ENCODE results near the gene TBC1D8.

The TBC1D8 gene

GRCh38 chr2:101111917-101112771 lies 39.0 kb downstream of the TBC1D8 start:
- peak; percentile 92 for DNase-seq (ENCODE audit: low read depth)

DNA sequence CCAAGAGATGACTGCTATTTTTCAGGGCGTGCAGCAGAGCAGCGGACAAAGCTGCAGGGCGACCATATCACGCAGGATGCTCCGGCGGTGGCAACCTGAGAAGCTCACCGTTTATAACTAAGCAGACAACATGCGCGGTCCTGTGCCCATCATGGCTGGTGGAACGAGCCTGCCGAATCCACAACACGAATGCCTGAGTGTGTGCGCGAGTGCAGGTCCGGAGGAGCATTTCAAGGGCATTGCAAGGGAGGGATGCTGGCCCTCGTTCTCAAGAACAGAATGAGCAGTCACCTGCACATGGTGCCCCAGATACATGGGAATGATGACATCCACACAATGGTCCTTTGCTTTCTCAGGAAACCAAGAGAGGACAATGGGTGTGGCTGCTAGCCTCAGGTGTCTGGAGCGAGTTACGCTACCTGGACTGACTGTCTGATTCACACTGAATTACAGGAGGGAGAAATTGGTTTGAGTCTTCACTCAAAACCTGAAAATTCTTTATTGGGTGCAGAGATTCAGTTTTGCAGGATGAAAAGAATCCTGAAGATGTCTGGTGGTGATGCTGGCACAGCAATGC lies 39.8 kb downstream of the TBC1D8 start:
- no peak for DNase-seq (ENCODE audit: low read depth)

- no peak for DNase-seq (ENCODE audit: low read depth)
Observed at GRCh38 chr2:101109451-101110118, 41.6 kb downstream of the TBC1D8 start.

DNA sequence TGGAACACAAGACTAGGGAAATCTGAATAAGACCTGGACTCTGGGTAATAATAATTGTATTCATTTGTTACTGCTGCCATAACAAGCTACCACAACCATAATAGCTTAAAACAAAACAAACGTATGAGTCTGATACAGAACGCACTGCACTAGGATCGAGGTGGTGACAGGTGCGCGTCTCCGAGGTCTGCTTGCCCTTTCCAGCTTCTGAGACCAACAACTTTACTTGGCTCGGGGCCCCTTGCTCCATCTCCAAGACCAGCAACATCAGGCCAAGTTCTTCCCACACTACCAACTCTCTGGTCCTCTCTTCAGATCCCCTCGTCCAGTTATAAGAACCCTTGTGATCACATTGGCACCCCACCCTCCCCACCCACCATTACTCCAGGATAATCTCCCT lies 42.8 kb downstream of the TBC1D8 start:
- DNase-seq (ENCODE audit: low read depth) = no peak

DNA sequence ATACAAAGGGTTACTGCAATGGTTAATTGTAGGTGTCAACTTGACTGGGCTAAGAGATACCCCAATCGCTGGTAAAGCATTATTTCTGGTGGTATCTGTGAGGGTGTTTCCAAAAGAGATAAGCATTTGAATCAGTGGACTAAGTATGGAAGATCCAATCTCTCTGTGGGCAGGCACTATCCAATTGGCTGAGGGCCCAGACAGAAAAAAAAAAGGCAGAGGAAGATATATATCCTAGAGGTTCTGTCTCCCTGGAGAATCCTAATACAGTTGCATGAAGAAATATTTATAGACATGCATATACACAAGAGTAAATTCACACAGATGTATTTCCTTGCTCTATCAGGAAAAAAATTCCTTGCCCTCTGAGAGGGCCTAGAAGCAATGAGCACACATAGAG lies 43.9 kb downstream of the TBC1D8 start:
- no peak for DNase-seq (ENCODE audit: low read depth)

DNA sequence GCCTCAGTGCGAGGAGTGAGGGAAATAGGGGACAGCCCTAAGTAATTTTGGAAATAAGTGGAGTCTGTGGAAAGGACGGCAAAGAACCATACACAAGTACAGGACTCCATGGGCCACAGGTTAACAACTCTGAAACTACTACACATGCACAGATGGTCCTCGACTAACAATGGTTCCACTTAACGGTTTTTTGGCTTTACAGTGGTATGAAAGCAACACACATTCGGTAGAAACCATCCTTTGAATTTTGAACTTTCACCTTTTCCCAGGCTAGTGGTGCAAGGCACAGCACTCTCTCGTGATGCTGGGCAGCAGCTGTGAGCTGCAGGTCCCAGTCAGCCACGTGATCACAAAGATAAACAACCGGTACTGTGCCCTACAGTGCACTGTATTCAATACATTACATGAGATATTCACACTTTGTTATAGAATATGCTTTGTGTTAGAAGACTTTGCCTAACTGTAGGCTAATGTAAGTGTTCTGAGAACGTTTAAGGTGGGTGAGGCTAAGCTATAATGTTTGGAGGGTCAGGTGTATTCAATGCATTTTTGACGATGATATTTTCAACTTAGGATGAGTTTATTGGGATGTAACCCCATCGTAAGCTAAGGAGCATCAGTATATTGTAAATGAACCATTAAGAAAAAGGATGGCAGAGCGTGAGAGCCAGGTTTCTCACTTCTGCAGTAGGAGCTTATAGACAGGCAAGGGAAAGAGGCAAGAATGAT lies 44.6 kb downstream of the TBC1D8 start:
- no peak for DNase-seq (ENCODE audit: low read depth)

DNA sequence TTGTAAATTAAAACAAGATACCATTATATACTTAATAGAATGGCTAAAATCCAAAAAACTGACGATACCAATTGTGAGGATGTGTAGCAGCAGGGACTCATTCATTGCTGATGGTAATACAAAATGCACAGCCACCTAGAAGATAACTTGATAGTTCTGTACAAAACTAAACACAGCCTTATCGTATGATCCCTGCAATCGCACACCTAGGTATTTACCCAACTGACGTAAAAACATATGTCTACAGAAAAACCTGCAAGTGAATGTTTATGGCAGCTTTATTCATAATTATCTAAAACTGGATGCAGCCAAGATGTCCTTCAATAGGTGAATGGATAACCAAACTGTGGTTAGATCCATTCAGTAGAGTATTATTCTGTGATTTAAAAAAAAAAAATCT lies 45.5 kb downstream of the TBC1D8 start:
- DNase-seq (ENCODE audit: low read depth) = no peak

- DNase-seq (ENCODE audit: low read depth) = no peak
Observed at GRCh38 chr2:101097638-101098037, 53.5 kb downstream of the TBC1D8 start.

- no peak for DNase-seq (ENCODE audit: low read depth)
Observed at GRCh38 chr2:101096619-101097142, 54.5 kb downstream of the TBC1D8 start.

GRCh38 chr2:101094351-101094750 lies 56.8 kb downstream of the TBC1D8 start:
- no peak for DNase-seq (ENCODE audit: low read depth)

GRCh38 chr2:101089942-101090799 lies 61.0 kb downstream of the TBC1D8 start:
- DNase-seq (ENCODE audit: low read depth) = no peak

- no peak for DNase-seq (ENCODE audit: low read depth)
Observed at GRCh38 chr2:101089419-101089818, 61.8 kb downstream of the TBC1D8 start.

- DNase-seq (ENCODE audit: low read depth) = no peak
Observed at GRCh38 chr2:101087638-101088037, 63.5 kb downstream of the TBC1D8 start.

DNA sequence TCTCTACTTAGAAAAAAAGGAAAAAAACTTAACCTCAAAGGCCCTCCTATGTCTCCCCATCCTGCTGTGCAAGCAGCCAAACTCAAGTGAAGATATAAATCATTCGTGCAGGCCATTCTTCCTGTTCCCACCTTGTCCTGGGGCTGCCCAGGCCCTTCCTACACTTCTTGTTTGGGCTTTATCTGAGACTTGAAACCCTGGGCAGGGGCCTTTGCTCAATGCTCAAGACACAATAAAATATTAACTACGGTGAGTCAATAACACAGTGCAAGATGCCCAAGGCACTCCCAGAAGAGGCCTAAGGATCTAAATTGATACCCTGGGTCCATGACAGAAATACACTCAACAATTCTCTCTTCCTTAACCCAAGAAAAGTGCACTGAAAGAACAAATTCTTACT lies 67.6 kb downstream of the TBC1D8 start:
- no peak for DNase-seq (ENCODE audit: low read depth)

- no peak for DNase-seq (ENCODE audit: low read depth)
Observed at GRCh38 chr2:101082998-101083397, 68.2 kb downstream of the TBC1D8 start.

- DNase-seq (ENCODE audit: low read depth) = no peak
Observed at GRCh38 chr2:101081375-101081907, 69.7 kb downstream of the TBC1D8 start.

- DNase-seq (ENCODE audit: low read depth) = no peak
Observed at GRCh38 chr2:101080211-101081068, 70.7 kb downstream of the TBC1D8 start.

GRCh38 chr2:101076581-101076980 lies 74.6 kb downstream of the TBC1D8 start:
- no peak for DNase-seq (ENCODE audit: low read depth)

GRCh38 chr2:101064868-101065549 lies 86.2 kb downstream of the TBC1D8 start:
- DNase-seq (ENCODE audit: low read depth) = no peak

- DNase-seq (ENCODE audit: low read depth) = no peak
Observed at GRCh38 chr2:101064505-101064867, 86.7 kb downstream of the TBC1D8 start.
